Vagina (tissue), 2 donors: ENCODE results near the gene COG3. TPM values are rescaled to one million over a fixed set of nuclear protein-coding genes. Genes with fewer than 3 reads are reported as not detected.
A peak's percentile ranks its signal among the peaks of the same experiment; 100 is the strongest.

Experiments
- DNase-seq, 2 donors: peaks; one replicate each; pipeline ENCODE4 v3.0.0-alpha.2; 2017; ENCODE audit errors: extremely low spot score in 2 of 2
- H3K27ac ChIP-seq: fragments of 200-600 bp; sonication (generic); one replicate; pipeline ENCODE4 v1.5.1; 2019
- H3K27me3 ChIP-seq: fragments of 200-600 bp; sonication (generic); one replicate; pipeline ENCODE4 v1.5.1; 2019
- H3K36me3 ChIP-seq, 2 donors: fragments of 200-600 bp; sonication (generic); one replicate each; pipeline ENCODE4 v1.5.1; 2017 to 2019
- H3K4me1 ChIP-seq: fragments of 200-600 bp; sonication (generic); one replicate; pipeline ENCODE4 v1.5.1; 2019
- H3K4me3 ChIP-seq, 2 donors: fragments of 200-600 bp; sonication (generic); 1 replicate in 1 of 2; 2 replicates in 1 of 2; pipeline ENCODE4 v1.5.1; 2016 to 2019
- H3K9me3 ChIP-seq: fragments of 200-600 bp; sonication (generic); one replicate; pipeline ENCODE4 v1.5.1; 2019
- POLR2A ChIP-seq, 2 donors: fragments of 450-650 bp; IDR thresholded peaks; one replicate each; pipeline ENCODE4 v1.6.1; 2017; ENCODE audit warnings: antibody characterized with exemption in 2 of 2, mild to moderate bottlenecking in 2 of 2, moderate library complexity in 2 of 2
- POLR2AphosphoS5 ChIP-seq, 2 donors: sonication (generic); formaldehyde crosslinking; IDR thresholded peaks; one replicate each; pipeline ENCODE4 v1.9.0; 2017; ENCODE audit warnings: antibody characterized with exemption in 2 of 2, mild to moderate bottlenecking in 2 of 2, low read depth in 1 of 2; ENCODE audit not compliant: insufficient read depth in 1 of 2
- intact Hi-C: fragments of 100-400 bp; cut with DNase I; formaldehyde crosslinking; loops from one replicate; pipeline ENCODE4 v1.15.1; 2023
- total RNA-seq: library from RNA; depleted of rRNA; stranded (reverse); fragments of >200 nt; gene quantifications from one replicate; pipeline ENCODE4 v1.2.3, GENCODE V29; 2016
- TF ChIP-seq, protein P1 (sequence below), 3 experiments: fragments of 450-650 bp in 2 of 3; fragments of 200-600 bp in 1 of 3; sonication (generic) in 1 of 3; IDR thresholded peaks; one replicate each; pipeline ENCODE4 v1.5.1; 2017 to 2019; ENCODE audit warnings: antibody characterized with exemption in 3 of 3, mild to moderate bottlenecking in 2 of 3, moderate library complexity in 2 of 3

Gene COG3
- total RNA-seq, 1 donor from 2014 or later, result 25.3 TPM

DNA sequence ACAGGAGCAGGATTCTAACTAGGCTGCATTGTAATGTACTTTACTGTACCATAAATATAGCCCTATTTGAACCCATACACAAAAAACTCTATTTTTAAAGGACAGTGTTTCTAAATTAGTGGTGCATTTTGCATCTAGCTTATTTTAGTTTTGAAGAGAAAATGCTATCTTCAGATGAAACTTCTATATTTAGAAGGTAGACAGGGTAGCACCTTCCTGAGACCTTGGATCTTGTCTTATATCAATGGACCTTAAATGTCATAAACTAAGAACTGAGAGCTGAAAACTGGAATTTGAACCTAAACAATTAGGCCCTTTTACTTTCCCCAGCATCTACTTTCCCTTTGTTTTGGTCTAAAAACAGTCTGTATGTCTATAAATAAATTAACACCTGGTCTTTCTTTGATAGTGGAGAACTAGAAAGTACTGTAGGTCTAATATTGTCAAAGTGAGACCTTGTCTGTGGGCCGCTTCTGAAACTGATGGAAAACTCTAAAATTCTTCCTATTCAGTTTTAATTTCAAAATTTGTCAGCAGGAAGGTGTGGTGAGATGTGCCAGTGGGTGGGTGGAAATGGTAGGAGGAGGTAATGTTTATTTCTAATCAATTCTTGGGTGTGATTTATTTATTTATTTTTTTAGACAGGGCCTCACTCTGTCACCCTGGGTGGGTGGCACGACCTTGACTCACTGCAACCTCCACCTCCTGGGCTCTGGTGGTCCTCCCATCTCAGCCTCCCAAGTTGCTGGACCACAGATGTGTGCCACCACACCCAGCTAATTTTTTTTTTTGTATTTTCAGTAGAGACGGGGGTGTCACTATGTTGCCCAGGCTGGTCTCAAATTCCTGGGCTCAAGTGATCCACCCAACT is 10.1 kb downstream of the COG3 start:
- H3K4me1 ChIP-seq, result peaks cover 17% of the 10 kb centered on the region
- no peaks in the 10 kb centered on the region for H3K27me3 ChIP-seq
- intact Hi-C loops, result no loop called here
- H3K36me3 ChIP-seq, result peaks cover 0 to 7% of the 10 kb centered on the region in 2 donors
- TF ChIP-seq, protein P1, sequence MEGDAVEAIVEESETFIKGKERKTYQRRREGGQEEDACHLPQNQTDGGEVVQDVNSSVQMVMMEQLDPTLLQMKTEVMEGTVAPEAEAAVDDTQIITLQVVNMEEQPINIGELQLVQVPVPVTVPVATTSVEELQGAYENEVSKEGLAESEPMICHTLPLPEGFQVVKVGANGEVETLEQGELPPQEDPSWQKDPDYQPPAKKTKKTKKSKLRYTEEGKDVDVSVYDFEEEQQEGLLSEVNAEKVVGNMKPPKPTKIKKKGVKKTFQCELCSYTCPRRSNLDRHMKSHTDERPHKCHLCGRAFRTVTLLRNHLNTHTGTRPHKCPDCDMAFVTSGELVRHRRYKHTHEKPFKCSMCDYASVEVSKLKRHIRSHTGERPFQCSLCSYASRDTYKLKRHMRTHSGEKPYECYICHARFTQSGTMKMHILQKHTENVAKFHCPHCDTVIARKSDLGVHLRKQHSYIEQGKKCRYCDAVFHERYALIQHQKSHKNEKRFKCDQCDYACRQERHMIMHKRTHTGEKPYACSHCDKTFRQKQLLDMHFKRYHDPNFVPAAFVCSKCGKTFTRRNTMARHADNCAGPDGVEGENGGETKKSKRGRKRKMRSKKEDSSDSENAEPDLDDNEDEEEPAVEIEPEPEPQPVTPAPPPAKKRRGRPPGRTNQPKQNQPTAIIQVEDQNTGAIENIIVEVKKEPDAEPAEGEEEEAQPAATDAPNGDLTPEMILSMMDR (IDR thresholded peaks at IDR 0.05), result no peak
- TF ChIP-seq POLR2AphosphoS5 (IDR thresholded peaks at IDR 0.05; ENCODE audit: insufficient read depth in 1 of 2, low read depth in 1 of 2), result no peak
- no peak overlapping the region for H3K27ac ChIP-seq
- H3K4me3 ChIP-seq, result no peak overlapping the region
- no peaks in the 10 kb centered on the region for H3K9me3 ChIP-seq
- no peak for DNase-seq

DNA sequence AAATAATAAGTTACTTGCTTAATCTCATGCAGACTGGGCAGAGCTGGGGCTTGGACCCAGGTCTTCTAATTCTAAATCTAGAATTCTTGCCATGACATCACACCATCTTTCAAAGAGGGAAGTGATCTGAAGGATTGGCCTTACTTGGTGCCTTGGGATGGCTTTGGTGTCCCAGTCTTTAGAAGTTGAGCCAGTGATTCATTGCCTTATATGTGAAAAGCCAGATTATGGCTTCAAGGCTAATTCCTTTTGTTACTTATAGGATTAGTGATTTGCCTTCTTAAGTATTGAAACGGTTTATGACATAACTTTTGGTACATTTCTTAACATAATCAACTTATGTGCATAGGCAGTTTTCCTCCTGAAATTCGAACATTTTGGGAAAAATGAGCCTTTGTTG is 14.9 kb downstream of the COG3 start:
- intact Hi-C loops, result loop anchor here (10.0 kb wide), 1 partner anchor 445 kb away; no protein-coding TSS in a partner anchor
- Histone ChIP-seq H3K4me1 (peaks cover 14% of the 10 kb centered on the region), H3K27me3 (no peaks in the 10 kb centered on the region), H3K4me3 (no peak overlapping the region), H3K9me3 (no peaks in the 10 kb centered on the region), H3K27ac (no peak overlapping the region), H3K36me3 (peaks cover 0 to 25% of the 10 kb centered on the region in 2 donors)
- TF ChIP-seq POLR2AphosphoS5 (IDR thresholded peaks at IDR 0.05; ENCODE audit: insufficient read depth in 1 of 2, low read depth in 1 of 2), result no peak
- no peak for TF ChIP-seq POLR2A (IDR thresholded peaks at IDR 0.05)
- TF ChIP-seq, protein P1 (IDR thresholded peaks at IDR 0.05), result no peak
- DNase-seq, result no peak

DNA sequence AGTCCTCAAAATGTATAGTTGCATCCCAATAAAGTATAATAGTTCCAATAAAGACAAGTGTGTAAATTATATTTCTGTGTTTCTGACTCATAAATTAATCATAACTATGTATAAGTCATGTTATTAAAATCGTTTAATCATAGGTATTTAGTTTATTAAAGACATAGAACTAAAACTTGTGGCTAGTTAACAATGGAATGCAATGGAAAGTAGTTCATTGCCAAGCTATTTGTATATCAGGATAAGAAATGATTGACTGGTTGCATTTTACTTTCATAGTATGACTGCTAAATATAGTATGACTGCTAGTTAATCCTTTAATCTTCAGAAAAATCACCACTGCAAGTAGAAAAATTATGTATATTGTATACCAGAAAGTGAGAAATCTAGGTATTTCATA is 16.9 kb downstream of the COG3 start:
- TF ChIP-seq POLR2A (IDR thresholded peaks at IDR 0.05) (no peak), POLR2AphosphoS5 (IDR thresholded peaks at IDR 0.05; ENCODE audit: insufficient read depth in 1 of 2, low read depth in 1 of 2) (no peak)
- TF ChIP-seq, protein P1 (IDR thresholded peaks at IDR 0.05), result no peak
- Histone ChIP-seq H3K27ac (no peak overlapping the region), H3K4me3 (no peak overlapping the region), H3K4me1 (peaks cover 6% of the 10 kb centered on the region), H3K36me3 (peaks cover 0 to 30% of the 10 kb centered on the region in 2 donors), H3K9me3 (no peaks in the 10 kb centered on the region), H3K27me3 (no peaks in the 10 kb centered on the region)
- no peak for DNase-seq
- intact Hi-C loops, result loop anchor here (10.0 kb wide), 1 partner anchor 447 kb away; no protein-coding TSS in a partner anchor

DNA sequence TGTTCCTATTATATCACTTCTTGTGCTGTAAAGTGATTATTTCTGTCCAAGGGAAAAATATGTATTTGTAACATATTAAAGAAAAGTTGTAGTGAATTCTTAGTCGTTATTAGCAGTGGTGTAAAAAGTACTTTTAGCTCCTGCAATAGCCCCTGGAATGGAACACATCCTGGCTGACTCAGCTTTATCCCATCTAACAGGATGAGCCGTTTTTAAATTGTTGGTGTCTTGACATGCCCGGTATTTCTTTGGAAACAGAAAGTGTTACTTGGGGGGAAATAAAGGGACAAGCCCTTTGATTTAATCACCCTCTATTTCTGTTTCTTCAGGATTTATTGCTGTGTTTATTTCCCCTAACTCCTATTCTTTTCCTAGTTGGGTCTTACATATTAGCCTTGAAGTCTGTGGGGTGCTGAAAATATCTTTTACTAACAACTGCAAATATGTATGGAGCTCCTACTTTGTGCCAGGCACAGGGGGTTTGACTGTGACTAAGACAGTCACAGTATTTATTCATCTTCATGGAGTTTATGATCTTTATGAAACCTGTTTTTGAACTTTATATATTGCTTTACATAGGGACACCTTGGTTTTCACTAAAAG is 17.9 kb downstream of the COG3 start:
- peaks cover 6% of the 10 kb centered on the region for H3K4me1 ChIP-seq
- H3K9me3 ChIP-seq, result no peaks in the 10 kb centered on the region
- peaks cover 0 to 40% of the 10 kb centered on the region in 2 donors for H3K36me3 ChIP-seq
- DNase-seq, result no peak
- no peak overlapping the region for H3K4me3 ChIP-seq
- intact Hi-C loops, result loop anchor here (10.0 kb wide), 1 partner anchor 448 kb away; no protein-coding TSS in a partner anchor
- TF ChIP-seq POLR2A (IDR thresholded peaks at IDR 0.05) (no peak), POLR2AphosphoS5 (IDR thresholded peaks at IDR 0.05; ENCODE audit: insufficient read depth in 1 of 2, low read depth in 1 of 2) (peak in 1 of 2 donors; percentile 18)
- TF ChIP-seq, protein P1 (IDR thresholded peaks at IDR 0.05), result no peak
- no peaks in the 10 kb centered on the region for H3K27me3 ChIP-seq
- H3K27ac ChIP-seq, result no peak overlapping the region
